ENCODE data around the gene SKOR1. TPM values are rescaled to one million over a fixed set of nuclear protein-coding genes. Genes with fewer than 3 reads are reported as not detected.

The SKOR1 gene
- total RNA-seq, 6 experiments from 2014 or later = 0.05 to 0.13 (median 0.09) TPM; not detected in 1

DNA sequence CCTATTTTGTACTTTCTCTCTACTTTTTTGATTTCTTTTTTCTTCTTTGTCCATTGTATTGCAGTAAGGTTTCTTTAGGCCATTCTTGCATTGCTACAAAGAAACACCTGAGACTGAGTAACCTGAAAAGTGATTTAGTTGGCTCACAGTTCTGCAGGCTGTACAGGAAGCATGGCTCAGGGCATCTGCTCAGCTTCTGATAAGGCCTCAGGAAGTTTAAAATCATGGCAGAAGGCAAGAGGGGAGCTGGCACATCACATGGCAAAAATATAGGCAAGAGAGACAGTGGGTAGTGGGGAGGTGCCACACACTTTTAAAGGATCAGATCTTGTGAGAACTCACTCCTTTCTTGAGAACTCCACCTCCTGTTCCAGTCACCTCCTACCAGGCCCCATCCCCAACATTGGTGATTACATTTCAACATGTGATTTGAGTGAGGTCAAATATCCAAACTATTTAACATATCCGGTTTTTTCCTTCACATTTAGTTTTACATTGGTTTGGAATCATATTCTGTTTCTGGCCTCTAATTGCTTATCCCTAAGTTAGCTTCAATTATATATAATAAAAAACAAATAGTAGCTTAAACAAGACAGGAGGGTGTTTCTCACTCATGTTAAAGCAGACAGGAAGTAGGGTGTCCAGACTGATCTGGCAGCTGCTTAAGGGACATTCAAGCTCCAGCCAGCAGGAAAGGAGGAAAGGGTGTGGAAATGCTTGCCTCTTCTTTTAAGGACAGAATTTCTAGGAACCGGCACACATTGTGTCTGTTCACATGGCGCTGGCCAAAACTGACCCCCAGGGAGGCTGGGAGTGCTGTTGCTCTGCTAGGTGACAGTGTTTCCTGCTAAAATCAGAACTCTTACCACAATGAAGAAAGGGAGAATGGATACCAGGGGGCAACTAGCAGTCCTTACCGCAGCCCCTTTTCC is 28.8 kb upstream of the SKOR1 start:
- no peak overlapping the region for H3K27ac Mint-ChIP-seq
- no peak overlapping the region for H3K4me3 Mint-ChIP-seq
- peaks cover 20% of the 10 kb centered on the region for H3K36me3 Mint-ChIP-seq (ENCODE audit: low read depth)
- no peaks in the 10 kb centered on the region for H3K27me3 Mint-ChIP-seq (ENCODE audit: insufficient read depth)
- peaks cover 11% of the 10 kb centered on the region for H3K9me3 Mint-ChIP-seq
- H3K4me1 Mint-ChIP-seq (ENCODE audit: low read depth) = peaks cover 7% of the 10 kb centered on the region
- no peak for DNase-seq
- TF ChIP-seq, protein P1, sequence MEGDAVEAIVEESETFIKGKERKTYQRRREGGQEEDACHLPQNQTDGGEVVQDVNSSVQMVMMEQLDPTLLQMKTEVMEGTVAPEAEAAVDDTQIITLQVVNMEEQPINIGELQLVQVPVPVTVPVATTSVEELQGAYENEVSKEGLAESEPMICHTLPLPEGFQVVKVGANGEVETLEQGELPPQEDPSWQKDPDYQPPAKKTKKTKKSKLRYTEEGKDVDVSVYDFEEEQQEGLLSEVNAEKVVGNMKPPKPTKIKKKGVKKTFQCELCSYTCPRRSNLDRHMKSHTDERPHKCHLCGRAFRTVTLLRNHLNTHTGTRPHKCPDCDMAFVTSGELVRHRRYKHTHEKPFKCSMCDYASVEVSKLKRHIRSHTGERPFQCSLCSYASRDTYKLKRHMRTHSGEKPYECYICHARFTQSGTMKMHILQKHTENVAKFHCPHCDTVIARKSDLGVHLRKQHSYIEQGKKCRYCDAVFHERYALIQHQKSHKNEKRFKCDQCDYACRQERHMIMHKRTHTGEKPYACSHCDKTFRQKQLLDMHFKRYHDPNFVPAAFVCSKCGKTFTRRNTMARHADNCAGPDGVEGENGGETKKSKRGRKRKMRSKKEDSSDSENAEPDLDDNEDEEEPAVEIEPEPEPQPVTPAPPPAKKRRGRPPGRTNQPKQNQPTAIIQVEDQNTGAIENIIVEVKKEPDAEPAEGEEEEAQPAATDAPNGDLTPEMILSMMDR (IDR thresholded peaks at IDR 0.05) = no peak

DNA sequence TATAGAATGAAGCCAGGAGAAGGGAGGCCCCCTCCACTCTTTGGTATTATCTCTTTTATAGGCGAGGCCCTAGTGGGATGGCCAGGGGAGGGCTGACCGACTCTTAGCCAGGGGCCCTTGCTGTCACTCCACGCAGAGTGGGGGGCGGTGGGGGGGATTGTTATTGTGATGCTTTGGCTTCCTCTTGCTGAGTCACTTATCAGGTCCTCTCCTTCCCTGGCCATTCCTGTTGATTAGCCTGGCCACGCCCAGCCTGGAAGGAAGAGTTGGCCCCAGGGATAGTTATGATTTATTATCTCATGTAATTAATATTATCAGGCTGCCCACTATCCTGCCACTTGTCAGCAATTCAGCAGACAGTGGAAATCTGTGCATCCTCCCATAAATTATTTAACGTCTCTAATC is 25.5 kb upstream of the SKOR1 start:
- Mint-ChIP-seq H3K27ac (no peak overlapping the region), H3K9me3 (peaks cover 11% of the 10 kb centered on the region), H3K36me3 (ENCODE audit: low read depth) (peaks cover 15% of the 10 kb centered on the region), H3K4me1 (ENCODE audit: low read depth) (no peaks in the 10 kb centered on the region), H3K27me3 (ENCODE audit: insufficient read depth) (no peaks in the 10 kb centered on the region), H3K4me3 (no peak overlapping the region)
- no peak for DNase-seq
- TF ChIP-seq, protein P1 (IDR thresholded peaks at IDR 0.05) = no peak

DNA sequence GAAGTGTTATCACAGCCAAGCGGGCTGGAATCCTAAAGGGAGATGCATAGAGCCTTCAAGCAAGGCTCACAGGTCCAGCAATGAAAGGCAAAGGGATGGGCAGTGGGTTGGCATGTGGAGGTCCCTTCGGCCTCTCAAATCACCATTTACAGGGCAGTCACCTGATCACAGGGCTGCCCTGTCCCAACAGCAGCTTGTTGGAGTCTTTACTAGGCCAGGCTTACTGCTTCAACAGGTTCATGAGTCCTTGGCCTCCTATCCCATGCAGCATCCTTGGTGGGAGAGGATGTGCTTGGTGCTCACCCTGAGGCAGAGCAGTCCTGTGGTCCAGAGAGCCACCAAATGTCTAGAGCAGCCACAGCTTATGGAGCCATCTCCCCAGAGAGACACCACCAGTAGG is 24.2 kb upstream of the SKOR1 start:
- H3K9me3 Mint-ChIP-seq = no peaks in the 10 kb centered on the region
- TF ChIP-seq, protein P1 (IDR thresholded peaks at IDR 0.05) = no peak
- H3K4me1 Mint-ChIP-seq (ENCODE audit: low read depth) = no peaks in the 10 kb centered on the region
- DNase-seq = no peak
- H3K4me3 Mint-ChIP-seq = no peak overlapping the region
- no peaks in the 10 kb centered on the region for H3K27me3 Mint-ChIP-seq (ENCODE audit: insufficient read depth)
- no peak overlapping the region for H3K27ac Mint-ChIP-seq
- peaks cover 2% of the 10 kb centered on the region; the same call in 1 of the 2 replicates for H3K36me3 Mint-ChIP-seq (ENCODE audit: low read depth)

DNA sequence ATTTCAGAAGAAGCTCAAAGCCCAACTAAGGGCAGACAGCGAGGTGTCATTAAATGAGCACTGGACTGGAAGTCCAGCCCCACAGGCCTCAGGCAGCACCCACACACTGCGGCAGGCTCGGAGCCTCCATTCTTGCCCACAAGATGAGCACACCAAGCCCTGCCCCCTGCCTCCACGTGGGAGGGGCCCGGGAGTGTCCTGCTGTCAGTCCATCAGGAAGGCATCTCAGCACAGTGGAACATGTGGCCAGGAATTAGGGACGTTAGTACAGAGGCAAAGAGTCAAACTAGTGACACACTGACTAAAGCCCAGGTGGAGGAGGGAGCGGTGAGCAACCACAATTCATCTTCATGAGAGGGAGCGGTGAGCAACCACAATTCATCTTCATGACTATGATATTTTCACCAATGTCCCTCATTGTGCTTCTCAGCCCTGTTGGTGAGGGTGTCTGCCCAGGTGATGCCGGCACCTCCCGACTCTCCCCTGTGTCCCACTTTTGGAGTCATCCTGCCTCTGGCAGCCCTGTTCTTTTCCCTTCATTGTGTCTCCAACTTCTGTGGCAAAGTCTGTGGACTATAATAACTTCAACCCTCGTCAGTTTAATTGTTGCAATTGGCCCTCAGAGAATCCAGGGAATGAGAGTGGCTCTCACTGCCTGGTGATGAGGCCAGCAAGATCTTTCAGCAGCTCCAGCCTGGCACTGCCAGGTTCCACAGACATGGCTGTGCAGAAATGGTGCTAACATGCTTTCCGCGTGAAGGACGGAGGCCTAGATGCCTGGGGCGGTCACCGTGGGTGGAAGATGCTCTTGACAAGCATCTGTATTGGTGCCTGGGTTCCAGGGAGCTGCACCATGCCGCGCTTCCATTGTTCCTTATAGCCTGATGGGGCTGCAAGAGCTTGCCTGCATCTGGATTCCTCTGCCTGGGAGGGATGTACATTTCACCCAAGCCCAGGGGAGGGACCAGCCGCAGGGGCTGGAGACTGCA is 23.1 kb upstream of the SKOR1 start:
- Mint-ChIP-seq H3K36me3 (ENCODE audit: low read depth) (no peaks in the 10 kb centered on the region), H3K27me3 (ENCODE audit: insufficient read depth) (no peaks in the 10 kb centered on the region), H3K4me3 (no peak overlapping the region), H3K4me1 (ENCODE audit: low read depth) (no peaks in the 10 kb centered on the region), H3K27ac (no peak overlapping the region), H3K9me3 (no peaks in the 10 kb centered on the region)
- DNase-seq = no peak
- TF ChIP-seq, protein P1 (IDR thresholded peaks at IDR 0.05) = no peak

DNA sequence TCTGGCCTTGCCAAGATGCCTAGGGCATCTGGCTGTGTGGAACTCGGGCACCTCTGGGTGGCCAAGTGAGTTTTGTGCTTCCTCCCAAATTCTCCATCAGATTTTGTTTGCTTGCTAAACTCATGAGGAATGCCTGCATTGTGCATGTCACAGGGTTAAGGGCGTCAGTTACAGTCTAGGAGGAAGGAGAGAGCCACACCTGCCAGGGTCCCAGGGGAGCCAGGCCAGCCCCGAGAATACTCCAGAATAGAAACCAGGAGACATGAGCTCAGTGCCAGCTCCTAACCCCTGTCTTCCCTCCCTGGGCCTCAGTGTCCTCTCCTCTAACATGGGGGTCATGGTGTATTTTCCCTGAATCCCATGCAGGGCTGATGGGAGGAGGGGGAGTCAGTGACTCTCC is 22.0 kb upstream of the SKOR1 start:
- TF ChIP-seq, protein P1 (IDR thresholded peaks at IDR 0.05) = no peak
- Mint-ChIP-seq H3K36me3 (ENCODE audit: low read depth) (no peaks in the 10 kb centered on the region), H3K4me3 (no peak overlapping the region), H3K4me1 (ENCODE audit: low read depth) (no peaks in the 10 kb centered on the region), H3K27me3 (ENCODE audit: insufficient read depth) (no peaks in the 10 kb centered on the region), H3K27ac (no peak overlapping the region), H3K9me3 (no peaks in the 10 kb centered on the region)
- no peak for DNase-seq
